IMR-90 (cell line): ENCODE data around the gene SARNP.
A peak's percentile ranks its signal among the peaks of the same experiment; 100 is the strongest.

Source experiments
- CEBPB ChIP-seq: IDR thresholded peaks from 2 replicates; pipeline ENCODE4 v1.6.1; 2012; ENCODE audit warnings: low read depth, low read length, improper control_type of control experiment
- CTCF ChIP-seq: conservative IDR thresholded peaks from 2 replicates; pipeline ENCODE4 v1.5.1; 2012; ENCODE audit warnings: mild to moderate bottlenecking, low read depth, low read length, improper control_type of control experiment
- ELK1 ChIP-seq: fragments of 150-350 bp; IDR thresholded peaks from 2 replicates; pipeline ENCODE4 v1.6.1; 2016; ENCODE audit warnings: low read depth, mild to moderate bottlenecking, low read length, moderate library complexity, borderline replicate concordance
- FOS ChIP-seq: fragments of 150-350 bp; IDR thresholded peaks from 2 replicates; pipeline ENCODE4 v1.6.1; 2016; ENCODE audit warnings: low read depth, low read length
- POLR2A ChIP-seq: IDR thresholded peaks from 2 replicates; pipeline ENCODE4 v1.6.1; 2012; ENCODE audit warnings: mild to moderate bottlenecking, low read depth, low read length
- RAD21 ChIP-seq: IDR thresholded peaks from 2 replicates; pipeline ENCODE4 v1.6.1; 2012; ENCODE audit warnings: low read length, improper control_type of control experiment

GRCh38 chr12:55742719-55743405, 74.7 kb downstream of the SARNP start, which contains the start of gene GDF11:
- TF ChIP-seq CTCF (no peak), POLR2A (peak; percentile 69), FOS (no peak), RAD21 (no peak), CEBPB (no peak), ELK1 (no peak)
